ENCODE results near the gene ARHGEF16.

Gene ARHGEF16

DNA sequence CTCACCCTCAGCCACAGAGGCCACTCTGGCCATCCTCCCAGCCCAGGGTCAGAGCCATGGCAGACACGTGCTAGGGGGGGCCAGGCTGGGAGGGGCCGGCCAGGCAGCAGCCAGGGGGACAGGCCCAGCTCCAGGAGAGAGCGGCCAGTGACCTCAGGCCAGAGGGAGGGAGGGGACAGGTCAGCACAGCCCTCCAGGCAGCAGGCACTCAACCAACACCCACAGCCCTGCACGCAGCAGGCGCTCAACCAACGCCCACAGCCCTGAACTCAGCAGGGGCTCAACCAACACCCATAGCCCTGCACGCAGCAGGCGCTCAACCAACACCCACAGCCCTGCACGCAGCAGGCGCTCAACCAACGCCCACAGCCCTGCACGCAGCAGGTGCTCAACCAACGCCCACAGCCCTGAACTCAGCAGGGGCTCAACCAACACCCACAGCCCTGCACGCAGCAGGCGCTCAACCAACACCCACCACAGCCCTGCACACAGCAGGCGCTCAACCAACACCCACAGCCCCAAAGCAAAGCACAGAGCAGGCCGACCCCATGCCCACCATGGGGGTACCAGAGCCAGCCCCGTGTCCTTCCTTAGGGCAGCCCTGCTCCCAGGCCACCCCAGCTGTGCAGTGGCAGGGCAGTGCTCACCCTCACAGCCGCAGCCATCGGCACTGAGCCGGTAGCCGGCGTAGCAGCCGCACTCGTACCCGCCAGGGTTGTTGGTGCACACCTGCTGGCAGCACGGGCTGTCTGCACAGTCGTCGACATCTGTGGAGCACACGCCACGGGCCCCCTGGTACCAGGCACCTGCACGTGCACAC is 55.9 kb downstream of the ARHGEF16 start:
- Histone ChIP-seq H3K9me3 (ENCODE audit: severe bottlenecking) (no peaks in the 10 kb centered on the region), H3K4me3 (ENCODE audit: low read depth, low read length) (no peak overlapping the region), H3K27me3 (ENCODE audit: insufficient read depth, low read depth, severe bottlenecking) (no peaks in the 10 kb centered on the region), H3K27ac (no peak overlapping the region), H3K36me3 (no peaks in the 10 kb centered on the region)
- DNase-seq = no peak
- TF ChIP-seq CTCF (IDR thresholded peaks at IDR 0.05; ENCODE audit: low read depth, low read length) = no peak

GRCh38 chr1:3510956-3511250 is 56.4 kb downstream of the ARHGEF16 start:
- no peak for TF ChIP-seq CTCF (IDR thresholded peaks at IDR 0.05; ENCODE audit: low read depth, low read length)
- H3K27ac ChIP-seq = no peak overlapping the region
- no peaks in the 10 kb centered on the region for H3K9me3 ChIP-seq (ENCODE audit: severe bottlenecking)
- no peaks in the 10 kb centered on the region for H3K27me3 ChIP-seq (ENCODE audit: insufficient read depth, low read depth, severe bottlenecking)
- DNase-seq = no peak
- H3K36me3 ChIP-seq = no peaks in the 10 kb centered on the region
- no peak overlapping the region for H3K4me3 ChIP-seq (ENCODE audit: low read depth, low read length)

DNA sequence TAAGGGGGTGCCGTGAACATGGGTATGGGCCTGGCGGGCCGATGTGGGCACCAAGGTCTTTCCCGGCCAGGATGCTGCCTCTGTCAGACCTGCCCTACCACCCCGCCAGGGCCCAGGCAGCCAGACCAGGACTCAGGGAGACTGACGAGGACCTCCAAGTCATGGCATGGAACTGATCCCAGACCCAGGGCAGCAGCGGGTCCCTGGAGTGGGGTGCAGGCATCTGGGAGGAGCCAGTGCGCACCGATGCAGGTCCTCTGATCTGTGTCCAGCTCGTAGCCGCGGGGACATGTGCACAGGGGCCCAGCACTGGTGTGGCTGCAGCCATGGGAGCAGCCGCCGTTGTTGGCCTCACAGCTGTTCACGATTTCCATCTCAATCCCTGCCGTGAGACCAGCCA is 56.8 kb downstream of the ARHGEF16 start:
- no peak overlapping the region for H3K27ac ChIP-seq
- TF ChIP-seq CTCF (IDR thresholded peaks at IDR 0.05; ENCODE audit: low read depth, low read length) = no peak
- no peak for DNase-seq
- no peaks in the 10 kb centered on the region for H3K27me3 ChIP-seq (ENCODE audit: insufficient read depth, low read depth, severe bottlenecking)
- H3K9me3 ChIP-seq (ENCODE audit: severe bottlenecking) = no peaks in the 10 kb centered on the region
- no peaks in the 10 kb centered on the region for H3K36me3 ChIP-seq
- H3K4me3 ChIP-seq (ENCODE audit: low read depth, low read length) = no peak overlapping the region

DNA sequence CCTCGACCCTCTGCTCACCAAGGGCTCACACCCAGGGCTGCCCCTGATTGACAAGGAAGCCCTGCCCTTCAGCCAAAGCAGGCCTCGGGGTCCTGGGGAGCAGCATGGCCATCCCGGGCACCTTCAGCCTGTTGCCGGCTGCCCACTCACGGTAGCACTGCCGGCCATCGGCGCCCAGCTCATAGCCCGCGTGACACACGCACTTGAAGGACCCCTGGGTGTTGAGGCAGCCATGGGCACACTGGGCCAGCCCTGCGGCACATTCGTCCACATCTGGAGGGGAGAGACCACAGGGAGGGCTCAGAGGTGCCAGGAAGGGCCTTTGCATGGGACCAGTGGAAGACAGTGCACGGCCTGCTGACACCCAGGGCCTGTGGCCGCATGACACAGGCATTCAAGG is 57.4 kb downstream of the ARHGEF16 start:
- no peaks in the 10 kb centered on the region for H3K27me3 ChIP-seq (ENCODE audit: insufficient read depth, low read depth, severe bottlenecking)
- no peak overlapping the region for H3K27ac ChIP-seq
- no peaks in the 10 kb centered on the region for H3K36me3 ChIP-seq
- no peaks in the 10 kb centered on the region for H3K9me3 ChIP-seq (ENCODE audit: severe bottlenecking)
- no peak overlapping the region for H3K4me3 ChIP-seq (ENCODE audit: low read depth, low read length)
- no peak for TF ChIP-seq CTCF (IDR thresholded peaks at IDR 0.05; ENCODE audit: low read depth, low read length)
- DNase-seq = no peak

DNA sequence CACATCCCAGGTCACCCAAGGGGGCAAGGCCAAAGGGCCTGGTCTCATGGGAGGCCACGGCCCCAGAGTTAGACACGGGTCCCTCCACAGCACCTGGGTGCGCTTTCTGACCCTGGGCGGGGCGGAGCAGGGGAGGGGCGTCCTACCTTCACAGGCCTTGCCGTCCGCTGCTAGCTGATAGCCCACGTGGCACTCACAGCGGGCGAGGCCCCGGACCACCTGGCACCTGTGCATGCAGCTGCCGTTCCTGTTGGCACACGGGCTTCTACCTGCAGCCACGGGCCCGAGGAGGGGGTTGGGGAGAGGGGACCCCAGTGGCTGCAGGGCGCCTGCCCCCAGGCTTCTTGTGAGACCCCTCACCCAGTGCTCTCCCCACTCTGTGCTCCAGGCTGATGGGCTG is 59.9 kb downstream of the ARHGEF16 start:
- Histone ChIP-seq H3K4me3 (ENCODE audit: low read depth, low read length) (no peak overlapping the region), H3K27me3 (ENCODE audit: insufficient read depth, low read depth, severe bottlenecking) (no peaks in the 10 kb centered on the region), H3K27ac (no peak overlapping the region), H3K9me3 (ENCODE audit: severe bottlenecking) (no peaks in the 10 kb centered on the region), H3K36me3 (no peaks in the 10 kb centered on the region; the same call in 1 of the 2 replicates)
- no peak for TF ChIP-seq CTCF (IDR thresholded peaks at IDR 0.05; ENCODE audit: low read depth, low read length)
- DNase-seq = no peak

- H3K4me3 ChIP-seq (ENCODE audit: low read depth, low read length) = no peak overlapping the region
- H3K27ac ChIP-seq = no peak overlapping the region
- TF ChIP-seq CTCF (IDR thresholded peaks at IDR 0.05; ENCODE audit: low read depth, low read length) = no peak
Observed at GRCh38 chr1:3515272-3515671, 60.8 kb downstream of the ARHGEF16 start.

More at GRCh38 chr1:3515272-3515671, 60.8 kb downstream of the ARHGEF16 start:
- Histone ChIP-seq H3K36me3 (no peaks in the 10 kb centered on the region; the same call in 1 of the 2 replicates), H3K27me3 (ENCODE audit: insufficient read depth, low read depth, severe bottlenecking) (no peaks in the 10 kb centered on the region), H3K9me3 (ENCODE audit: severe bottlenecking) (no peaks in the 10 kb centered on the region)
- no peak for DNase-seq
